Activated CD4-positive, alpha-beta T cell treated with anti-CD3 and anti-CD28 coated beads, Interleukin-2, amount 50 U/mL, for 4 hours (primary cell): ENCODE measurements around the gene KIF3A.

Experiments used
- DNase-seq, 2 experiments: peaks; one replicate each; pipeline ENCODE4 v3.0.0-alpha.2; 2020

The KIF3A gene

DNA sequence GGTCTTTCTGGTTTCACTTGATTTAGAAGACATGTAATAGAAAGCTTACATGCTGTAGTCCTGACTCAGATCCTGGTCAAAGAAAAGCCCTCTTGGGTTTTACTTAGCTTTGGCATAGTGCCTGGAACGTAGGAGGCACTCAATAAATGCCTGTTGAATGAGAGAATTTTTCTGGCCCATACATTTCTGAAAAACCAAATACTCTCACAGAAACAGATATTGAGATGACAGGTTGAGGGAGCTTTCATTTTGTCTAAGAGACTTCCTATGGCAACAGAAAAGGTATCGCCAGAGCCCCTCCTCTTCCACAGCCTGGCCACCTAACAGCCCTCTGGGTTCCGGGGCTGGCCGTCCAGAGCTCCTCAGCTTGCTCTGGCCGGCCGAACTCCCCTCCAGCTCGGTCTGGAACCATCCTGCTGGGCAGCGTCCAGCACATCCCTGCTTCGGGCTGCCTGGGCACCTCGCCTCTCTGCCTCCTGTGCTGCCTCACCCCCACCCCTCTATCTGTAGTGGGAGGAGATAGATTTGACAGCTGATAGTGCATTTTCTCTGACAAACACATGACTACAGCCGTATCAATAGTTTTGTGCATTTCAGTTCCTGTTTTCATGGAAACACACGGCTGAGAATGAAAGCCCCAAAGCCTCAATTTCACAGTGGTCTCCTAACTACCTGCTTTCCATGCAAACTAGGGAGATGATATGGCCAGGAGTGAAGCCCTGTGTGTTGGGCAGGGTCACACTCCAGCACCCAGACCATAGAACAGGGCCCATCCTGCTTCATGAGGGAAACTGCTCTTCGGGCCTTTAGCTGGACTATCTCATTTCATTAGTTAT lies 62.5 kb downstream of the KIF3A start:
- no peak for DNase-seq

DNA sequence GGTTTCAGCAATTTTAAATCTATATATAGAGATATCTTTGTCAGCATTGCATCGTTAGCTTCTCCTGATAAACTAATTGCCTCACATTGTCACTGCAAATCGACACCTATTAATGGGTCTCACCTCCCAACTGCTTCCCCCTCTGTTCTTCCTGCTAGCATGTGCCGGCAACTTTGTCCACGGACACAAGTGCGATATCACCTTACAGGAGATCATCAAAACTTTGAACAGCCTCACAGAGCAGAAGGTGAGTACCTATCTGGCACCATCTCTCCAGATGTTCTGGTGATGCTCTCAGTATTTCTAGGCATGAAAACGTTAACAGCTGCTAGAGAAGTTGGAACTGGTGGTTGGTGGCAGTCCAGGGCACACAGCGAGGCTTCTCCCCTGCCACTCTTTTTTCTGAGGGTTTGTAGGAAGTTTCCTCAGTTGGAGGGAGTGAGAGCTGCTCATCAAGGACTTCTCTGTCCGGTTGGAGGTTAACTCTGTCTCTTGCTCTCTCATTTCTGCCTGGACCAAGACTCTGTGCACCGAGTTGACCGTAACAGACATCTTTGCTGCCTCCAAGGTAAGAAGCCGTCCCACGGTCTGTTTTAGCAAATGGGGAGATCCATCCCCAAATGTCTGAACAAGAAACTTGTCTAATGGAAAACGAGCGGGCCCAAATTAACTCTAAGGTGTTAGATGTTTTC lies 63.3 kb downstream of the KIF3A start, which contains the start of gene IL4:
IL4 (plus strand) TSS at position 51 of the 692 bp plus-strand sequence; CDS start at position 113, 62 bp downstream.
- no peak for DNase-seq

DNA sequence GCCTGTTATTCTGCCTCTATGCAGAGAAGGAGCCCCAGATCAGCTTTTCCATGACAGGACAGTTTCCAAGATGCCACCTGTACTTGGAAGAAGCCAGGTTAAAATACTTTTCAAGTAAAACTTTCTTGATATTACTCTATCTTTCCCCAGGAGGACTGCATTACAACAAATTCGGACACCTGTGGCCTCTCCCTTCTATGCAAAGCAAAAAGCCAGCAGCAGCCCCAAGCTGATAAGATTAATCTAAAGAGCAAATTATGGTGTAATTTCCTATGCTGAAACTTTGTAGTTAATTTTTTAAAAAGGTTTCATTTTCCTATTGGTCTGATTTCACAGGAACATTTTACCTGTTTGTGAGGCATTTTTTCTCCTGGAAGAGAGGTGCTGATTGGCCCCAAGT lies 63.9 kb downstream of the KIF3A start:
- no peak for DNase-seq

DNA sequence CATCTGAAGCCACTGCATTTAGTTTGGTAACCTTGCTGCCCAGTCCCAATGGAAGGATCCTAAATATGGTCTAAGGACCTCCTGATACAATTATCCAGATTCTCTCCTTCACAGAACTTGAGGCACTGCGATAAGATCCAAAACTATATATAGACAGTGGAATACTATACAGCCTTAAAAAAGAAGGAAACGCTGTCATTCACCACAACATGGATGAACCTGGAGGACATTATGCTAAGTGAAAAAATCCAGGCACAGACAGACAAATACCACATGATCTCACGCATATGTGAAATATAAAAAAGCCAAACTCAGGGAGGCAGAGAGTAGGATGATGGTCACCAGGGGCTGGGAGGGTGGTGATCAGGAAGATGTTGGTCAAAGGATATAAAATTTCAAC lies 66.3 kb downstream of the KIF3A start:
- no peak for DNase-seq

- no peak for DNase-seq
Measured at GRCh38 chr5:132669966-132670882, 67.1 kb downstream of the KIF3A start.

GRCh38 chr5:132669455-132669820 lies 67.9 kb downstream of the KIF3A start:
- no peak for DNase-seq

DNA sequence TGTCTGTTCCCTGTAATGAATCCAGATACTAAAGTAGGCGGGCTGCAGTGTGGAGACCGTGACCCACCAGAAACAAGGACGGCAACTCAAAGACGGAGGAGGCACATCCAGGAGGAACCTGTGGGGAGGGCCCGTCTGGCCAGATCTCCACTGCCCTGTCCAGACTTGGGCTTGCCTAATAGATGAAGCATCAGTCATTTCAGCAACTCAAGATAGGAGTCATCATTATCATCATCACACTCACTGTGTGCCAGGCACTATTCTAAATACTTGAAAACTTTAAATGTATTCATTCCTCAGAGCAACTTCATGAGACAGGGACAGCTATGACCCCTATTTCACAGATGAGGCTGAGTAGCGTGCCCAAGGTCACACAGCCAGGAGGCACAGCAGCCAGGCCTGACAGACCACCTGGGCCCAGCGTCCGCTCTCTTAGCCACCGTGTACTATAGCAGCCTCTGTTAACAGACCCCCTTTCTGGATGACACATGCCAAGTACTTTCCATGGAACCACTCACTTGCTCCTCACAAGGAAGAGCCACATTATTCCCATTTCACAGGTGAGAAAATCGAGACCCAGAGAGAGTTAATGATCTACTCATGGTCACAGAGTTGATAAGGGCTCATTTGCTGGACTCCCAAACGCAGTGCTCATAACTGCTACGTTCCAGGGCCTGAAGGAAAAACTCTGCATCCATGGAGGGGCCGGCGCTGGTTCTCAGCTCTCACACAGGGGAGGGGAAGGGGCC lies 68.5 kb downstream of the KIF3A start:
- DNase-seq, result no peak

GRCh38 chr5:132667761-132668705 lies 69.3 kb downstream of the KIF3A start:
- no peak for DNase-seq

DNA sequence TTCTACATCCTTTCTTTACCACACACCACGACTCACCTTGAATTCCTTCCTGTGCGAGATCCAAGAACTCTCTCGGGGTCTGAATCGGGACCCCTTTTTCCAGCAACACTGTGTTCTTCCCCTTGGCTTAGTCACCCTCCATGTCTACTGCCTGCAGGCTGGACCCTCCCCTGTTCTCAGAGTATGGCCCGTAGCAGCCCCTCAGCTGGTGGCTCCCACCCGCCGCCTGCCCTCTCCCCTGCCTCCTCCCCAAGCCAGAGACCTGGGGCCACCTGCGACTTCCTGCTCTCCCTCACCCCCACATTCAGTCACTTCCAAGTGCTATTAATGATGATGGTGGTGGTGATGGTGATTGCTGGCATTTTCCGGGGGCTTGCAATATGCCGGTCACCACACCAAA lies 70.0 kb downstream of the KIF3A start:
- DNase-seq, result no peak

DNA sequence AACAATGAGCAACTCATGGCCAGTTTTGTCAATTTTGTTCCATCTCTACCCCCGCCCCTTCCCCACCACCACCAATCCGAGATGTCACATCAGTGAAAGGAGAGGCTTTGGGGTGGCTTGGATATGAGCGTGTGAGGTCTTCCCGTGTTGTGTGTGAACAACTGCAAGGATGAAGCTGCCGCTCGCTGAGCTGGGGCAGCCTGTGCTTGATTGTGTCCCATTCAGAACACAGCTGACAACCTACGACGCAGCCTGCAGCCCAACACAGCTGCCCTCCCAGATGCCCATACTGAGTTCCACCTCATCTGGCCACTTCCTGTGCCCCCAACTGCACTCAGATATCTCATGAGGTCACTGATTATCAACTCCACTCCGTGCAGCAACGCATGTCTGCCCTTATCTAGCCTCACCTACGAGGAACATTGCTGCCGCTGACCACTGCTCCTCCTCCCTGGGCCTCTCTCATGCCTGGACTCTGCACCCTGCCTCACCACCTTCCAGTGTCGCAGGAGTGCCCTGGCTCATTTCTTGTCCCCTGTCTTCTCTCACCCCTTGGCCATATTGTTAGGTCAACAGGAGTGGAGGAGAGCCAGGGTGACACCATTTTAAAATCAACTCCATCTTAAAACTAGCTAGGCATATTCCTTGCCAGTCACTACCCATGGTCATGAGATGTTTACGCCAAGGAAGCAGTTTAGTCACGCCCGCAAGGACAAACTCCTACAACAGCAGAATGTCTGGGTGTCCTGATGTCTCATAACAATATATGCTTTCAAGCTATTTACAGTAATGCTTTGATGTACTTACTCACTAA lies 70.8 kb downstream of the KIF3A start:
- no peak for DNase-seq

DNA sequence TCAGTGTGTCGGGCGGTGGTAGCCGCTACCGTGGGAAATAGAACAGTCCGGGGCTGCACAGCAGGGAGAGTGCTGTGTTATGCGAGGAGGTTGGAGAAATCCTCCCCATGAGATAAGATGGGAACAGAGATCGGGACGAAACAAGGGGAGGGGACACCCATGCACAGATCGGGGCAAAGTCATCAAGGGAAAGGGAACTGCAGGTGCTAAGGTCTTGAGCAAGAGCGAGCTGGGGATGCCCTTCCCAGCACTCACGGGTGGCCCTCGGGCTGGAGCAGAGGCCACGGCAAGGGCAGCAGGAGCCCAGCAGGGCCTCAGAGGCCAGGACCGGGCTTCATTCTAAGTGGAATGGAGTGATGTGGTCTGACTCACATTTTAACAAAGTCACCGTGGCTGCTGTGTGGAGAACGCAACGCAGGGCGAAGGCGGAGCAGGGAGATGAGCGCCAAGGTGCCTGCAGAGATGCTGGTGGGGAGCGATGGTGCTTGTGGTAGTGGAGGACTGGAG lies 71.7 kb downstream of the KIF3A start:
- DNase-seq, result no peak

GRCh38 chr5:132664696-132665209 lies 72.6 kb downstream of the KIF3A start:
- no peak for DNase-seq

DNA sequence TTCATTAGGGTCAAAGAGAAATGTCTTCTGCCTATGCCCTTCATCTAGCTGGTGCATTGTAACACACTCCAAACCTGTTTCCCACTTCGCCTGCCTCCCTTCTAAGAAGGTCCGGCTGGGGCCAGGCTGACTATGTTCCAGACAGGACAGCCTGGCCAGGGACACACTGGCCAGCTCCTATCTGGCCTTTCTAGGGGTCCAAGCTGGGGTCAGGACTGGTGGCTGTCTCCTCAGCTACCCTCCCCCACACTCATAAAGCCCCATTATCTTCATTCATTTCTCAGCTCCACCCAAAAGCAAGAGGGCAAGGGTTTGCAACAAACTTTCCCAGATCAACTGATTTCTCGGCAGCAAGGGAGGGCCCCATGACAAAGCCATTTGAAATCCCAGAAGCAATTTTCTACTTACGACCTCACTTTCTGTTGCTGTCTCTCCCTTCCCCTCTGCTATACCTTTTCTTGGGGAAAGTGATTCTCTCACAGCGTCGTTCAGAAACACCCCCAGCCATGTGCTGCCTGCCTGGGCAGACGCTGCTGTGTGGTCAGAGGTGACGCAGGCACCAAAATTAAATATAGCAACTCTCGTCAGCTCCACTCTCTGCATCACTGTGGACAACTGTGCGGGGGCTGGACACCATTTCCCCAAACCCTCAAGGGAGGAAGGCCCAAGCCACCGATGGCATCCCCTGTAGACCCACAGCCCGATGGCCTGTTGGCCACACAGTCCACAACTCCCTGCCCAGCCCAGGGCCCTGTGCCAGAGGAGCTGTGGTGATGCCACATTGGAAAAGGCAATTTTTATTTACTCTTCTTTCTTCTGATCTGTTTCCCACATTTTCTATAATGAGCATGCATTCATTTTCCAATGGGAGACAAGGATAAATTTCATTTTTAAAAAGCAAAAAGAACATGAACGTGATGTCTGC lies 73.3 kb downstream of the KIF3A start:
- no peak for DNase-seq

GRCh38 chr5:132662925-132663770 lies 74.2 kb downstream of the KIF3A start:
- no peak for DNase-seq

DNA sequence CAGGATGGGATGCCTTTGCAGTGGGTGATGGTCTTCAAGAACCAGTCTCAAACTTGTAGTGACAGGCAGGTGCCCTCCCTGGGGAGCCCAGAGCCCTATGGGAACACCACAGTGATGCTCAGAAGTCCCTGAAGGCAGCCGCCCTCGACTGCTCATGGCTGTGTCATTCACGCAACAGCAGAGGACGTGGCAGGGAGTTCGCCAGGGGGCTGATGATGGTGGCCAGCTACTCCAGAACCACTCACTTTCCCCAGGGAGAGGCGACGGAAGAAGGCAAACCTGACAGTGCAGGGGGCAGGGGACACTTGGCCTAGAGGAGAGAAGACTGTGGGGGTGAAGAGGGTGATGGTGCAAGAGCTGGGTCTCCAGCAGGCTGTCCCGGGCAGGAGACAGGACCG lies 75.3 kb downstream of the KIF3A start:
- no peak for DNase-seq

DNA sequence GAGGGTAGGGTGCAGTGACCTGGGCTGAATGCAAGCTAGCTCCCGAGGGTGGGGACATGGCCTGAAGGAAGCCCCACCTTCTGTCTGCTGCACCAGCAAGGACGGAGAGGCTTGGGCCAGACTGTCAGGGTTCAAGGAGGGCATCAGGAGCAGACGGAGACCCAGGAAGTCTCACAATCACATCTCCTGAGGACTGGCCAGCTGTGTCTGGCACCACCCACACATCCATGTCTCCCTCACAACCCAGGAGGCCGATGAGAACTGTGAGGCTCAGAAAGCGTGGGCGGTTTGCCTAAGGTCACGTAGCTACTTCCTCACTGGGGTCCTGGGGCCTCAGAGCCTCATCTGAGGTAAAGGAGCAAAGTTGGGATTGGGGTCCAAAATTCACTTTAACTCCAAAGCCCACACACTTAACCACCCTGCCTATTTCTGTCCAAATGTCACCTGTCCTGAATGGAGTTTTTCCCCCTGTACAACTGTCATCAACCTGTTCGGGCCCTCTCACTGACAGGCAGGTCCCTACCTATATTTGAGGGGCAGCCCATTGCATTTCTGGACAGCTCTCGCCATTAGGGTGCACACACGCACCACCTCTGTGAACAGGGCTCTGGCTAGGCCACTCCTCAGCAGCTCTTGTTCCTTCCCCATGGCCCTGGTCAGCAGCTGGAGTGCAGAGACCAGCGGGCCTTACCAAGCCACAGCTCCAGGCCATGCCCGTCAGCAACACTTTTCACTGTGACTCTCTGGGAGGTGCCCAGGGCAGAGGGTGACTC lies 75.9 kb downstream of the KIF3A start:
- DNase-seq, result no peak
